Hematopoietic multipotent progenitor cell treated with erythropoietin and hydrocortisone succinate and interleukin-3 and kit ligand, for 15 days (in vitro differentiated cells): ENCODE results near the gene TRIM66.

ENCODE experiments used
- DNase-seq: peaks from one replicate; pipeline ENCODE4 v3.0.0-alpha.2; 2015; ENCODE audit warnings: low spot score

The TRIM66 gene

GRCh38 chr11:8682303-8683114 is at the start of gene TRIM66, which contains the start of gene RPL27A:
Gene TRIM66 (minus strand): TSS chr11:8682665. CDS start chr11:8672274, 10,391 bp downstream.
Gene RPL27A (plus strand): TSS chr11:8682792. CDS start chr11:8682814, 22 bp downstream.
- peak; percentile 97 for DNase-seq

- no peak for DNase-seq
Observed at GRCh38 chr11:8731647-8732323, 49.3 kb upstream of the TRIM66 start.

- DNase-seq, result no peak
Observed at GRCh38 chr11:8730697-8731020, 48.2 kb upstream of the TRIM66 start.

GRCh38 chr11:8729837-8730696 is 47.6 kb upstream of the TRIM66 start:
- no peak for DNase-seq

GRCh38 chr11:8729067-8729466 is 46.6 kb upstream of the TRIM66 start:
- no peak for DNase-seq

GRCh38 chr11:8728563-8728962 is 46.1 kb upstream of the TRIM66 start:
- DNase-seq, result no peak

GRCh38 chr11:8726395-8726794 is 43.9 kb upstream of the TRIM66 start:
- no peak for DNase-seq

GRCh38 chr11:8724682-8725081 is 42.2 kb upstream of the TRIM66 start:
- DNase-seq, result no peak

GRCh38 chr11:8723711-8724110 is 41.2 kb upstream of the TRIM66 start:
- no peak for DNase-seq

GRCh38 chr11:8722809-8723208 is 40.3 kb upstream of the TRIM66 start:
- DNase-seq, result no peak

- no peak for DNase-seq
Observed at GRCh38 chr11:8721609-8722500, 39.4 kb upstream of the TRIM66 start.

GRCh38 chr11:8720868-8721608 is 38.6 kb upstream of the TRIM66 start:
- DNase-seq, result no peak

- no peak for DNase-seq
Observed at GRCh38 chr11:8720352-8720751, 37.9 kb upstream of the TRIM66 start.

GRCh38 chr11:8719721-8720120 is 37.3 kb upstream of the TRIM66 start:
- no peak for DNase-seq

- no peak for DNase-seq
Observed at GRCh38 chr11:8719211-8719649, 36.8 kb upstream of the TRIM66 start.

- no peak for DNase-seq
Observed at GRCh38 chr11:8717876-8718753, 35.6 kb upstream of the TRIM66 start.

- DNase-seq, result no peak
Observed at GRCh38 chr11:8717544-8717875, 35.0 kb upstream of the TRIM66 start.

GRCh38 chr11:8715501-8715900 is 33.0 kb upstream of the TRIM66 start:
- DNase-seq, result no peak

- no peak for DNase-seq
Observed at GRCh38 chr11:8714622-8715225, 32.3 kb upstream of the TRIM66 start.
